GM18858 (cell line): ENCODE data around the gene C10orf88.

Source experiments
- ATAC-seq: cut with Tn5 transposase; IDR thresholded peaks from one replicate; pipeline ENCODE4 v1.9.1; 2021; ENCODE audit not compliant: unreplicated experiment

The C10orf88 gene

GRCh38 chr10:122953902-122954730 lies at the start of gene C10orf88:
Gene C10orf88 (minus strand): TSS chr10:122954227. CDS start chr10:122954178, 49 bp downstream.
- ATAC-seq: peak; percentile 90

- no peak for ATAC-seq
These were observed 47.3 kb upstream of the C10orf88 start for GRCh38 chr10:123001370-123001769.

DNA sequence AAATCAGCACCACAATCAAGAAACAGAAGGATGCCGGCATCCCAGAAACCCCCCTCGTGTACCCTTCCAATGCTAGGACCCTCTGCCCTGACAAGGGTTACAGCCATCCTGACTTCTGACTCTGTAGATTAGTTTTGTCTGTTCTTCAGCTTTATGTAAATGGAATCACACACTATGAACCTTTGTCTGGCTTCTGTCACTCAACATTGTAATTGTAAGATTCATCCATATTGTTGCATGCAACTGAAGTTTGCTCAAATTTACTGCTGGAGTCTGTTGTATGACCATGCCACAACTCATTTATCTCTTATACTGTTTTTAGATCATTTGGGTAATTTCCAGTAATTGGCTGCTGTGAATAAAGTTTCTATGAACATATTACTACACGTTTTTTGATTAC lies 46.1 kb upstream of the C10orf88 start:
- no peak for ATAC-seq

DNA sequence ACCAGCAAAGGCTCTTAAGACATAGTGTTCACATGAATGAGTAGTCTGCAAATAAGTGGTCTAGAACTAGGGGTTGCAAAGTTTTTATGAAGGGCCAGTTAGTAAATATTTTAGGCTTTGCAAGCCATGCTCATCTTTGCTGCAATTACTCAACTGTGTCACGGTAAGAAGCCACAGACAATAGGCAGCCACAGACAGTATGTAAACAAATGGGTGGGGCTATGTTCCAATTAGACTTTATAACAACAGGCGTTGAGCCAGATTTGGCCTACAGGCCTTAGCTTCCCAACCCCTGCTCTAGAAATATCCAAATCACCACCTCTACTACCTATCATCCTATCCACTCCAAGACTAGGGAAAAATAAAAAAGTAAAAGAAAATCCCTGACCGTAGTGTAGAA lies 45.3 kb upstream of the C10orf88 start:
- no peak for ATAC-seq

DNA sequence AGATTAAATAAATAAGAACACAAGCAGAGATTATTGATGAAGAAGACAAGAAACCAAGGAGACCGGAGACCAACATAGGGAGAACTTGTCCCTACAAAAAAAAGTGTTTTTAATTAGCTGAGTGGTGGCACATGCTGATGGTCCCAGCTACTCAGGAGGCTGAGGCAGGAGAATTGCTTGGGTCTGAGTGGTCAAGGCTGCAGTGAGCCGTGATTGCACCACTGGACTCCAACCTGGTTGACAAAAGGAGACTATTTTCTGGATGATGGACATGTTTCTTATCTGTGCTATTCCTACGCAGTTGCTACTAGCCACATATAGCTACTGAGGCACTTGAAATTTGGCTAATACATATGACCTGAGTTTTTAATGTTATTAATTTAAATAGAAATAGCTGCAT lies 44.9 kb upstream of the C10orf88 start:
- no peak for ATAC-seq

DNA sequence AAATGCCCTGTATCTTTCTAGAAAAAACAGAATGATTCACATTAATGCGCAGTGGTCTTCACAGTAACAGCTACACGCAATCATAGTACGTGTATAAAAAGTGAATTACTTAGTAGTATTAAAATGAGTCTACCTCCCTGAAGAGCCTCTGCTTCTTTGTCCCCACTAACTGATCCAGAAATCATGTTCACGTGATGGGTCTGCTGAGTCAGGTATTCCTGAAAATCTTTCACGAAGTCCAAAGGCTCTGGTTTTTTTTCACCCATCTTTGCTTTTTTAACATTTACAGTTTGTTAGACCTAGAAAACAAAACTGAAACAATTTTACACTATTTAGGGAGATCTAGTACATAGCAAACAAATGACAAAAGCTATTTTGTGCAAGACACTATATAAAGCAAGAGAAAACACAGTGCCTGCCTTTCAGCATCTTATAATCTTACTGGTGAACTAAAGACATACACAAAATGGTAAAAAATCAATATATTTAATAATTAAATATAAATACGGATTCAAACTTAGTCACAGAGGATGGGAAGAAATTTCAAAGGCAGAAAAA lies 44.4 kb upstream of the C10orf88 start:
- ATAC-seq: no peak

GRCh38 chr10:122997864-122998263 lies 43.8 kb upstream of the C10orf88 start:
- no peak for ATAC-seq

DNA sequence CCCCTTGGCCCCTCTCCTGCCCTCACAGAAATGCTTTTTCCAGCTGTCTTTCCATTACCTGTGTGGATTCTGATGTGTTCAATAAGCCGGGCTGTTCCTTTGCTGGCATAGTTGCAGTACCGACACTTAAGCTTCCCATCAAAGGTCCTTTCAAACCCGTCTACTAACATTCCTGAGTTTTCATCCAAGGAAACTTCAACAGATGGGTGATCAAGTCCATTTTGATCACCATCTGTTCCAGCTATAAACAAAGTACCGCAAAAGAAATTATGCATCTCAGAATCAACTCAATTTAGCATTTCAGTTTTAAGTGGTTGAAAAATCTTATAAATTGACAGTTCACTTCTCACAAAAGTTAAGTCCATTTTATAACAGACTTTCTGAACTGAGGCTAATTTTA lies 41.9 kb upstream of the C10orf88 start:
- ATAC-seq: no peak

GRCh38 chr10:122993797-122994336 lies 39.8 kb upstream of the C10orf88 start:
- ATAC-seq: no peak

- no peak for ATAC-seq
These were observed 38.1 kb upstream of the C10orf88 start for GRCh38 chr10:122992031-122992585.

DNA sequence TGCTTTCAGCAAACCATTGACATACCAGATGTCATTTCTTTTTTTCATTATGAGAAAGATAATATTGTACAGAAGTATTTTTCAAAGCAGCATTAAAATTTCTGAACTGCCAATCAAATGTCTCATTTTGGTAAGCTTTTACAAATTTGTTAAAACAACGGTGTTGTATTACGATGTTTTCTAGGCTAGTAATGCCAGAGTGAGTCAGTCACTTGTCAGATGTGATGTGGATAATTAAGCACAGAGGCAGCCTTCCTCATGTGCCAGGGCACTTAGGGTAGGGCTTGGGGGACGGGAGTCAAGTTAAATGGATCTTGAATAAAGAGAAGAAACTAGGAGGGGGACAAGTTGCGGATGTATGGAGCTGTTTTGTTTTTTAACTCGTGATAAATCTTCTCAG lies 36.3 kb upstream of the C10orf88 start:
- no peak for ATAC-seq

- ATAC-seq: no peak
These were observed 34.5 kb upstream of the C10orf88 start for GRCh38 chr10:122988501-122988900.

- ATAC-seq: no peak
These were observed 32.3 kb upstream of the C10orf88 start for GRCh38 chr10:122986335-122986734.

GRCh38 chr10:122984708-122985107 lies 30.7 kb upstream of the C10orf88 start:
- no peak for ATAC-seq

GRCh38 chr10:122983898-122984297 lies 29.9 kb upstream of the C10orf88 start:
- ATAC-seq: no peak

DNA sequence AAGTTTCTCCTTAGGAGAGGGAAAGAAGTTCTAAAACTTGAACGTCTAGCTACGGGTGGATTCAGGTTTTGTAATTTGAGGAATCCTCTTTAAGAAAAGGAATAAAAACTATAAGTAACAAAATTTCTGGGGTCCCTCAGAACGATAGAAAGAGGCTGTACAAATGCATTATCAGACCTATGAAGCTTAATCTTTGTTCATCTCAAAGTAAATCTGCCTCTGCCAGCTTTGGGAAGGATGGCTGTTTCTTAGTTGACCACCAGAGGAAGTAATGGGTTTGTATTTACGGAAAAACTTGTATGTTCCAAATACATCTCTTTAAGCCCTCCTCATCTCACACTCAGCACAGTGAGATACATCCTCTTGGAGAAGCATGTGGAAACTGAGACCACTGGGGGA lies 27.0 kb upstream of the C10orf88 start:
- no peak for ATAC-seq

GRCh38 chr10:122980209-122981065 lies 26.4 kb upstream of the C10orf88 start, which contains the start of gene PSTK:
Gene PSTK (plus strand): TSS chr10:122980401. CDS start chr10:122980480, 79 bp downstream.
- peak; percentile 88 for ATAC-seq

GRCh38 chr10:122974543-122975064 lies 20.6 kb upstream of the C10orf88 start:
- no peak for ATAC-seq

GRCh38 chr10:122974023-122974422 lies 20.0 kb upstream of the C10orf88 start:
- ATAC-seq: no peak

DNA sequence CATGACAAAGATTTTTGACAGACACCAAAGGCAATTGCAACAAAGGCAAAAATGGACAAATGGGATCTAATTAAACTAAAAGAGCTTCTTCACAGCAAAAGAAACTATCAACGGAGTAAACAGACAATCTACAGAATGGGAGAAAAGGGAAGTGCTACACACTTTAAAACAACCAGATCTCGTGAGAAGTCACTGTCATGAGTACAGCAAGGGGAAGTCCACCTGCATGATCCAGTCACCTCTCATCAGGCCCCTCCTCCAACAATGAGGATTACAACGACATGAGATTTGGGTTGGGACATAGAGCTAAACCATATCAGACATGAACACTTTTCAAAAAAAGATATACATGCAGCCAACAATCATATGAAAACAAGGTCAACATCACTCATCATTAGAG lies 14.7 kb upstream of the C10orf88 start:
- ATAC-seq: no peak

GRCh38 chr10:122966879-122967278 lies 12.9 kb upstream of the C10orf88 start:
- ATAC-seq: no peak
